Activated CD8-positive, alpha-beta memory T cell treated with anti-CD3 and anti-CD28 coated beads, Interleukin-2, amount 50 U/mL, for 48 hours (primary cell): ENCODE data around the gene NUP98.

Source experiments
- DNase-seq: peaks from one replicate; pipeline ENCODE4 v3.0.0-alpha.2; 2020

NUP98 gene

GRCh38 chr11:3635641-3636375, 161.5 kb downstream of the NUP98 start:
- no peak for DNase-seq

GRCh38 chr11:3632070-3632660, 165.2 kb downstream of the NUP98 start:
- DNase-seq = no peak

DNA sequence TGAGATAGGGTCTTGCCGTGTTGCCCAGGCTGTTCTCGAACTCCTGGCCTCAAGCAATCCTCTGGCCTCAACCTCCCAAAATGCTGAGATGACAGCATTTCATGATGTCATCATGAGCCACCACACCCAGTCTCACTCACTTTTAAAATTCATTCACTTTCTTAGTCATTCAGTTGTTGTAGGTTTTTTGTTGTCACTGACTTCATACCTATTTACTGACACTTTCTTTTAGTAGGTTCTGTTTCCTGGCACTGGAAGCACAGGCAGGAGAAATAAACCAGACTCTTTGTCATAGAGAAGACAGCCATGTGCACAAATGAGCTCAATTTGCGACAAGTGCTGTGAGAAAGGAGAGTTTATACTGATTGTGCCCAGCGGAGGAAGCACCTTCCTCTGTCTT, 166.0 kb downstream of the NUP98 start:
- no peak for DNase-seq

GRCh38 chr11:3627291-3627690, 170.1 kb downstream of the NUP98 start:
- DNase-seq = no peak

GRCh38 chr11:3626250-3626960, 170.9 kb downstream of the NUP98 start:
- no peak for DNase-seq
